Measurements from ENCODE around the gene KDM2A.
A peak's percentile ranks its signal among the peaks of the same experiment; 100 is the strongest.

The KDM2A gene

GRCh38 chr11:67136156-67136555, 17.1 kb downstream of the KDM2A start:
- DNase-seq (ENCODE audit: extremely low read depth, low read depth), result no peak
- TF ChIP-seq, protein P1, sequence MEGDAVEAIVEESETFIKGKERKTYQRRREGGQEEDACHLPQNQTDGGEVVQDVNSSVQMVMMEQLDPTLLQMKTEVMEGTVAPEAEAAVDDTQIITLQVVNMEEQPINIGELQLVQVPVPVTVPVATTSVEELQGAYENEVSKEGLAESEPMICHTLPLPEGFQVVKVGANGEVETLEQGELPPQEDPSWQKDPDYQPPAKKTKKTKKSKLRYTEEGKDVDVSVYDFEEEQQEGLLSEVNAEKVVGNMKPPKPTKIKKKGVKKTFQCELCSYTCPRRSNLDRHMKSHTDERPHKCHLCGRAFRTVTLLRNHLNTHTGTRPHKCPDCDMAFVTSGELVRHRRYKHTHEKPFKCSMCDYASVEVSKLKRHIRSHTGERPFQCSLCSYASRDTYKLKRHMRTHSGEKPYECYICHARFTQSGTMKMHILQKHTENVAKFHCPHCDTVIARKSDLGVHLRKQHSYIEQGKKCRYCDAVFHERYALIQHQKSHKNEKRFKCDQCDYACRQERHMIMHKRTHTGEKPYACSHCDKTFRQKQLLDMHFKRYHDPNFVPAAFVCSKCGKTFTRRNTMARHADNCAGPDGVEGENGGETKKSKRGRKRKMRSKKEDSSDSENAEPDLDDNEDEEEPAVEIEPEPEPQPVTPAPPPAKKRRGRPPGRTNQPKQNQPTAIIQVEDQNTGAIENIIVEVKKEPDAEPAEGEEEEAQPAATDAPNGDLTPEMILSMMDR (IDR thresholded peaks at IDR 0.05; ENCODE audit: low read depth, low read length), result no peak

GRCh38 chr11:67138922-67139321, 19.9 kb downstream of the KDM2A start:
- TF ChIP-seq, protein P1 (IDR thresholded peaks at IDR 0.05; ENCODE audit: low read depth, low read length), result no peak
- no peak for DNase-seq (ENCODE audit: extremely low read depth, low read depth)

- TF ChIP-seq, protein P1 (IDR thresholded peaks at IDR 0.05; ENCODE audit: low read depth, low read length), result no peak
- DNase-seq (ENCODE audit: extremely low read depth, low read depth), result no peak
Observed at GRCh38 chr11:67146516-67147226, 27.6 kb downstream of the KDM2A start.

- TF ChIP-seq, protein P1 (IDR thresholded peaks at IDR 0.05; ENCODE audit: low read depth, low read length), result no peak
- no peak for DNase-seq (ENCODE audit: extremely low read depth, low read depth)
Observed at GRCh38 chr11:67153971-67154370, 34.9 kb downstream of the KDM2A start.

DNA sequence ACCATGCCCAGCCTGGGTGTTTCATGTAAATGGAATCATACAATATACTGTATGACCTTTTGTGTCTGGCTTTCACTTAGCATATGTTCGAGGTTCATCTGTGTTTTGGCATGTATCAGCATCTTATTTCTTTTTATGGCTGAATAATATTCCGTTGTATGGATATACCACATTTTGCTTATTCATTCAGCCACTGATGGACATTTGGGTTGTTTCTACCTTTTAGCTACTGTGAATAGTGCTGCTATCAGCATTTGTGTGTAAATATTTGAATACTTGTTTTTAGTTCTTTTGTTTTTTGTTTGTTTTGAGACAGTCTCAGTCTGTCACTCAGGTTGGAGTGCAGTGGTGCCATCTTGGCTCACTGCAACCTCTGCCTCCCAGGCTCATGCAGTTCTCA, 35.7 kb downstream of the KDM2A start:
- TF ChIP-seq, protein P1 (IDR thresholded peaks at IDR 0.05; ENCODE audit: low read depth, low read length), result no peak

DNA sequence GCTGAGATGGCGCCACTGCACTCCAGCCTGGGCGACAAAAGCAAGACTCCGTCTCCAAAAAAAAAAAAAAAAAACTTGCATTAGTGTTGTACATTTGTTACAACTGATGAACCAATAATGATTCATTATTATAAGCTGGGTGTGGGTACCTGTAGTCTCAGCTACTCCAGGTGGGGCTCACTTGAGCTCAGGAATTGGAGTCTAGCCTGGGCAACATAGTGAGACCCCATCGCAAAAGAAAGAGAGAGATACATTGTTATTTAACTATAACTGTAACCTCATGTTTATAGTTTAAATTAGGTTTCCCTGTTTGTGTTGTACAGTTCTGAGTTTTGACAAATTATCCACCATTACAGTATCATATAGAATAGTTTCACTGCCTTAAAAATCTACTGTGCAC, 38.6 kb downstream of the KDM2A start:
- no peak for DNase-seq (ENCODE audit: extremely low read depth, low read depth)
- TF ChIP-seq, protein P1 (IDR thresholded peaks at IDR 0.05; ENCODE audit: low read depth, low read length), result no peak

More for the DNA sequence above, 35.7 kb downstream of the KDM2A start:
- DNase-seq (ENCODE audit: extremely low read depth, low read depth), result no peak

DNA sequence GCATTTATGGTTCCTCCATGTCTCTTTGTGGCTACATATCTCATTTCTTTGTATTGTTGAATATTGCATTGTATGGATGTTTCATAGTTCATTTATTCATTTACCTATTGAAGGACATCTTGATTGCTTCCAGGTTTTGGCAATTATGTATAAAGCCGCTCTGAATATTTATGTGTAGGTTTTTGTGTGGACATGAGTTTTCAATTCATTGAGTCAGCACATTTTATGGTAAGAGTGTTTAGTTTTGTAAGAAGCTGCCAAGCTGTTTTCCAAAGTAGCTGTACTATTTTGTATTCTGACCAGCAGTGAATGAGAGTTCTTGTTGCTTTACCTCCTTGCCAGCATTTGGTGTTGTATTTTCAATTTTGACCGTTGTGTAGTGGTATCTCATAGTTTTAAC, 39.2 kb downstream of the KDM2A start:
- DNase-seq (ENCODE audit: extremely low read depth, low read depth), result peak; percentile 20
- TF ChIP-seq, protein P1 (IDR thresholded peaks at IDR 0.05; ENCODE audit: low read depth, low read length), result no peak

Data from AG09319 (cell line).